ENCODE results near the gene AP1B1.

The AP1B1 gene

DNA sequence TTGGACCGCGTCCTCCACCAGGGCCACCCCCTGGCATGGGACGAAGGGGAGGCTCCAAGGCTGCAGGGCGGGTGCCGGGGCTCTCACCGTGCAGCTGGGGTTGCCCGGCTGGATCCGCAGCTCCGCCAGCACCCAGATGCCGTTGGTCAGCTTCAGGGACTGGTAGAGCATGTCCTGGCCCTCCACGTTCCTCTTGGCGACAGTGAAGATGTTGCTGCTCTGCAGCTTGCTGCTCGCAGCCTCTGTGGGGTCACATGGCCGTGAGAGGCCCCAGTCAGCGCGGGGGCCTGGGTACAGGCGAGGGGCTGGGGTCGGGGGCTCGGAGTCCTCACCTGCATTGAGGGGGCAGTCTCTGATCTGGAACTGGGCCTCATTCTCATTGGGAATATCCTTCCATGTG is 58.1 kb downstream of the AP1B1 start:
- no peak for DNase-seq

DNA sequence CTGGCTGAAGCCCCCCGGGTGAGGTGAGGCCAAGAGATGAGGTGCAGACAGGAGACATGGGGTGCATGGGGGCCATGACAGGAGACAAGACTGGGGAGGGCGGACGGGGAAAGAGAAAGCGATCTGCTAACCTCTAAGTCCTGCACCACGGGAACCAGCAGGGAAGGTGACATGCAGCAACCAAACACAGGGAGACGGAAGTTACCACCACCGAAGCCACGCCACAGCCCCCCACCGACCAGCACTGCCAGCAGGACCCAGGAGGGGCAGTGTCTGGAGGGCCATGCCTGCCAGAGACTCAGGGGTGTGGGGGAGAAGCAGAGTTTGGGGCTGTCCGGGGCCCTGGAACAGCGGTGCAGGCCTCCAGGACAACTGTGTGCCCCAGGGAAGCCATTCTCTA is 58.8 kb downstream of the AP1B1 start:
- no peak for DNase-seq

DNA sequence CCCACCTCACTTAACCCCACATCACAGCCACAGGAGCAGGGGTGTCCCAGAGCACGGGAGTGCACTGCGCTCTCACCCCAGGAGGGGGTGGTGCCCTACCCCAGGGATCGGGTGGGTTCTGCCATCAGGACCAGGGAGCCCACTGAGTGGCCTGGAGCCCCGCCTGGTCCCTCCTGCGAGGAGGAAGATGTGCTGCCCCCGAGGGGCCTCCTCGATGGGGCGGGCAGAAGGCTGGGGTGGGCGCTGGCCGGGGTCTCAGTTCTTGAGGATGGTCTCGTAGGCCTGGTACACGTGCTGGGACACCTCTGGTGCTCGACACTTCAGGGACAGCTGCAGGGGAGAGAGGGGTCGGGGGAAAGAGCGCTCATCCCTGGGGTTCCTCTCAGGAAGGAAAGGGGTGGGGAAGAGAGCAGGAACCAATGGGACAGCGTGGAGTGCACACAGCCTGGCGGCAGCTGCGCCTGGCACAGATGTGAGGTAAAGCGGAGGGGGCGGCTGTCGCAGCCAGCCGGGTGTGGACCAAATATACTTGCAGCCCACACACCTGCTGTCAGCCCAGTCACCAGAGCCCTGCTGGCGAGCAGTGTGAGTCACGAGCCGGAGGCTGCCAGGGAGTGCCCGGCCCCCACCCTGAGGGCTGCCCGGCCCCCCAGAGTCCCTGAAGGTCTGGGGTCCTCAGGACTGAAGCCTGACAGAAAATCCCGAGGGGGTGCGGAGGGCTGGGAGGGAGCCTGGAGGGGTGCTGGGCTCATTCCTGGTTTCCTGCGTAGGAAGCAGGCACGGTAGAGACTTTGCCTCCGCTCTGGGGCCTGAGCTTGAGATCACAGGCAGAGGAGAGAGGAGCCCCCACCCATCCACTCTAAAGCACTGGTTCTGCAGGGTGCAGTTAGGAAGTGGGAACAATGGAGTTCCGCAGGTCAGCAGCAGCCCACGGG is 59.5 kb downstream of the AP1B1 start:
- DNase-seq = no peak

DNA sequence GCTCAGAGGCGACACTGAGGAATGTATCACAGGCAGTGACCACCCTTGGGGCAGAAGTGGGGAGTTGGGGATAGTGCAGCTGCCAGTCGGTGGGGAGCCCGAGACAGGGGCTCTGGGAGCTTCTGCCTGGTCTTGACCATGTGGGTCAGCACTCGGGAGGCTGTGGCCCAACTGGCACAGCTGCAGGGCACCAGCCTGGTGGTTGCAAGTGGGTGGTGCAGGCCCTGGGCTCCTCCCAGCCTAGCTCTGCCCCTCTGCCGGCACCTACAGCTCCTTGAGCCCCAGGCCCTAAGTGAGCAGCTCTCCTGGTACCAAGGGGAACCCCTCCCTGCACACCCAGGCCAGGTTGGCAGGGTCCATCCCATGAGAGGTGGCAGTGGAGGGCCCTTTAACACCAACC is 60.3 kb downstream of the AP1B1 start:
- DNase-seq = no peak

DNA sequence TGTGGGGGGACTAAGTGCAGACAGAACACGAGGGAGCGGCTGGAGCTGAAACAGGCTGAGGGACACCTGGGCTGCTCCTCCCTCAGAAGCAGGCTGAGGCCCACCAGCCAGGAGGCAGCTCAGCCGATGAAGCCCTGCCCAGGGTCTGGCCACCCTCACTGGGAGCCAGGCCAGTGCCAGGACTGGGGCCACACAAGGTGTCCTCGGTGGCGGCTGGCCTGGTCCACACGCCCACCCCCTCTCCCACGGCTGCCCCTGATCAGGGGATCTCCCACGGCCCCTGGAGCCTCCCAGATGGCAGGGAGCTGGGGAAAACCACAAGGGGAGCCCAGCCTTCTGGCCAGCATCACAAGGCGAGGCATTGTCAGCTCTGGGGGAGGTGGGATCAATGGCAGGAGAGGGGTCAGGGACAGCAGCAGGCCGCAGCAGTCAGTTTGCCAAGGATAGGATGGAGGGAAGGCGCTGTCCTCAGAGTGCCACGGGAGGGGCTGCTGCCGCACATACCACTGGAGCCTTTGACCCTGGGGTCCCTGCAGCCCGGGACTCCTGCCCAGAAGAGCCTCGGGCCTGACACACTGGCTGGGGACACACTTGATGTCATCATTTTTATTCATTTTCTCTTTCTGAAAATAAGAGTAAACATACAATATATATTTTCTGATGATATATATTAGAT is 61.1 kb downstream of the AP1B1 start:
- no peak for DNase-seq

DNA sequence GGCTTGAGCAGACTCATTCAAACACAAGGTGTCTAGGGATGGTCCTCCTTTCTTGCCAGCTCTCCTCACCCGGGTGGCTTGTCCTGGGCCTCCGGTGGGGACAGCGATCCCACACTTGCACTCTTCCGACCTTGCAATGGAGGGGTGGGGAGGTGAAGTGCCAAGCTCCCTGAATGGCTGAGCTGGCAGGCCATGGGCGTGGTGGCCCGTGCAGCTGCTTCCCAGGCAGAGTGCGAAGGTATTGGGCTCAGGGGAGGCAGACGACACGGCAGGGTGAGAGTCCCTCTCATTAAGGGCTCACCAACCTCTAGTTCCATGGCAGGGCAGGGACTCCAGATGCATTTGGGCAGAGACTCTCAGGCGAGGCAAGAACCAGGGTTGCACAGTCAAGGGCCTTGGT is 61.9 kb downstream of the AP1B1 start:
- no peak for DNase-seq

DNA sequence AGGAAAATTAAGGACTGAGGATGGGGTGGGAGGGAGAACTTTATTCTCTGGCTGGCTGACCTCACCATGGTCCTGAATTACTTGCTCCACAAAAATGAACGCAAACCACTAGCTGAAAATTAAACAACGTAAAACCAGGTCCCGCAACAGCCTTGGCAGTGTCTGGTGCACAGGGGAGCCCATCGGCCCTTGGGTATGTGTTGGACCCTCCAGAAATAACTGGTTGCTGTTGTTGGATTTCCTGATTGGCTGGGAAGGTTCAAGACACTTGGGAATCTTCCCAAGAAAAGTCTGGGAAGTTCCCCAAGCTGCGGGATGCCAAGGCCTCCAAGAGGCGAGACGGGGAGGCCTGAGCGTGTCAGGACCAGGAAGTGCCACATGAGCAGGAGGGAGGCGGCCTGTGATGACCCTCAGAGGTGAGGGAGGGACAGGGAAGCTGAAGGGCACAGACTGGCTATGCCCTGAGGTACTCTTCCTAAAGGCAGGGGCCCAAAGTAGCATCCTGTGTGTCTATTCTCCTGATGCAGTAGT is 62.5 kb downstream of the AP1B1 start:
- no peak for DNase-seq

DNA sequence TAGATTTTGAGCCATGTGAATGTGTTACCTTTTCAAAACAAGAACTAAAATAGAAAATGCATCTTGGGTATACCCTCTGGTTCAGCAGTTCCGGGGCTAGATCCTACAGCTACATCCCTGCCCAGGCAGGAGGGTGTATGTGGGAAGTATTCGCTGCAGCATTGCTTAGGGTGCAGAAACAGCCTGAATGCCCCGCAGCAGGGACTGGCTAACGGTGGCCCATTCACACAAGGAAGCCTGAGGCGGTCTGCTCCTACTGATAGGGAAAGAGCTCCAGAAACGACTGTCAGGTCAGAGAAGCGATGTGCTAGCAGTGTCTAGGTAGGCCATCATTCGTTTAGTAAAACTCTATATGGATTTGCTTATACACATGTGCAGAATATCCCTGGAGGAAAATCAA is 63.0 kb downstream of the AP1B1 start:
- DNase-seq = no peak

DNA sequence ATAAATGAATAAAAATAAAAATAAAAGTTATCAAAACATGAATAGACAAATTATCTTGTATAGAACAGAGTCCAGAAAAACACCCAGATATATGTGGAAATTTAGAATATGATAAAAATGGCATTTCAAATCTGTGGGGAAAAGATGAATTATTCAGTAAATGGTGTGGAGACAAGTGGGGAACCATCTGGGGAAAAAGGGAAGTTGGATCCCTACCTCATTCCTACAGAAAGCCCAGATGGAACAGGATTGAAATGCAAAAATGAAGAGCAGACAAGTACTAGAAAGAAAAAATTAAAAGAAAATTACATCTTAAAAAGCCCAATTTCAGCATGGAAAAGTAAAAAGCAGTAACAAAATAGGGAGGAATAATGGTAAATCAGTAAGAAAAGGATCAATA is 64.7 kb downstream of the AP1B1 start:
- no peak for DNase-seq

DNA sequence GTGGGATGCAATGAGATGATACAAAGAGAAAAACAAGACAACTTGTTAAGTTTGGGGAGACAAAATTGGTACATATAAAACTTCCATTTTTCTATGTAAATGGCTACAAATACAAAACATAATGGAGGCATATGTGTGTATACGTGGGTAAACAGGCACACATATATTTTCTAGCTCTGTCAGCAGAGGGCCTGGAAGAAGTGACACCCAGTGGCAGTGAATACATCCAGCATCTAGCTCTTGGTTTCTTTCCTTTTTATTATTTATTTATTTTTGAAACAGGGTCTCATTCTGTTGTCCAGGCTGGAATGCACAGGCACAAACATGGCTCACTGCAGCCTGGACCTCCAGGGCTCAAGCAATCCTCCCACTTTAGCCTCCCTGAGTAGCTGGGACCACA is 67.8 kb downstream of the AP1B1 start:
- no peak for DNase-seq

DNA sequence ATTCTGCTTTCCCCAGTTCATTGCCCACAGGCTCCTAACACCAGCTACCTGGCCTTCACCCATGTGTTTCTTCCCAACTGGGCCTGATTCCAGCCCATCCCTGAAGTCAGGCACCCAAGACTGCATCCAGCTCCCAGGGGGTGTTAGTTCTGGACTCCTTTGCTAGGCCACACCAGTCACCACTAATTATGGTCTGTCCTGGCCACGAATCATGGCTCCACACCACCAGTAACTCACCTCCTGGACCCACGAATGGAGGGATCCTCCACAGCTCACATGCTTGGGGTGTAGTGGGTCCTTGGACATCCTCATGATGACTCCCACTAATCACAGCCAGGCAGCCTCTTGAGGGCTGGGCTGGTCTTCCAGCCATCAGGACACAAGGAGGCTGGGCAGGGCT is 69.3 kb downstream of the AP1B1 start:
- no peak for DNase-seq

DNA sequence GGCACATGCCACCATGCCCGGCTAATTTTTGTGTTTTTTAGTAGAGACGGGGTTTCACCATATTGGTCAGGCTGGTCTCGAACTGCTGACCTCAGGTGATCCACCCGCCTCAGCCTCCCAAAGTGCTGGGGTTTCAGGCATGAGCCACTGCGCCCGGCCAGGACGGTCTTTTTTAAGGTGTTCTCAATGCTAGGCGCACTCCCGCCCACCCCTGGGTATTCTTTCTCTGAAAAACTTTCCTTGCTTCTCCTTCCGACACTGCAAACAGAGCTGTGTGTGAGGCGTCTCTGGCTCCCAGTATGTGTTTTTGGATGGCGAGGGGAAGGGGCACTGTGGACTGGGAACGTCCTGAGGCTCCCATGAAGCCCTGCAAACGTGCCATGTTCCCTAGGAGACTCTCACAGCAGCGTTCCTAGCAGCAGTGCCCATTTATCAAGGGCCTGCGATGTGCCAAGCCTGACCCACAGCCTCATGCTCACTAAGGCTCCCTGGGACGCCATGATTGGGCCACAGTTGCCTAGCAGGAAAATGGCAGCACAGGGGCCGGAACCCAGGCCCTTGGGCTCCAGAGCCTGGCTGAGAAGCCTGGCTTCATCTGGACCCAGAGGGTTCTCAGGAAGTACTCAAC is 70.4 kb downstream of the AP1B1 start:
- no peak for DNase-seq

DNA sequence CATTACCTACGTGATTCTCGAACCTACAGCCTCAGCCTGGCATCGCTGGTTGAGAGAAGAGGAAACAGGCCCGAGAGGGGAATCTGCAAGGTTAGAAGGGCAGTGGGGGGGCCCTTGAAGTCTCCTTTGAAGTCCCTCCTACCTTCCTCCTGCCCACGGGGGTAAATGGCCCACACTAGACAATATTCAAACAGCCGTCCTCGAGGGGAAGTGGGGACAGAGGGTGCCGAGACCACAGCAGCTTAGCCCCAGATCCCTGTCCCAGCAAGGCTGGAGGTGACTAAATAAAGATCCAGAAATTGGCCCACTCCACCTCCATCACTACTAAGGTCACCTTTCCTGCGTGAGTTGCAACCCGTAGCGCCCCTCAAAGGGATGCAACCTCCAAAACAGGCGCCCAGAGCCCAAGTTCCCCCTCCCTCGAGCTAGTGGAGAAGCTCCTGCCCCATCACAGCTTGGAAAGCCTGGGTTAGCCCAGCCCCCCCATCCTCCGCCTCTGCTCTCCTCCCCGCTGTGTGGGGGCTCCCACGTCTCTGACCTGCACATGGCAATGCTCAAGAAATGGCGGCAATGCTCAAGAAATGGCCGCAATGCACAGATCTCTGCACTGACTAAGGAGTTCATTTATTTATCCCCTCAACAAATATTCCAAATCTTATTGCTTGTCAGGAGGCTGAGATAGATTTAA is 72.1 kb downstream of the AP1B1 start:
- no peak for DNase-seq

DNA sequence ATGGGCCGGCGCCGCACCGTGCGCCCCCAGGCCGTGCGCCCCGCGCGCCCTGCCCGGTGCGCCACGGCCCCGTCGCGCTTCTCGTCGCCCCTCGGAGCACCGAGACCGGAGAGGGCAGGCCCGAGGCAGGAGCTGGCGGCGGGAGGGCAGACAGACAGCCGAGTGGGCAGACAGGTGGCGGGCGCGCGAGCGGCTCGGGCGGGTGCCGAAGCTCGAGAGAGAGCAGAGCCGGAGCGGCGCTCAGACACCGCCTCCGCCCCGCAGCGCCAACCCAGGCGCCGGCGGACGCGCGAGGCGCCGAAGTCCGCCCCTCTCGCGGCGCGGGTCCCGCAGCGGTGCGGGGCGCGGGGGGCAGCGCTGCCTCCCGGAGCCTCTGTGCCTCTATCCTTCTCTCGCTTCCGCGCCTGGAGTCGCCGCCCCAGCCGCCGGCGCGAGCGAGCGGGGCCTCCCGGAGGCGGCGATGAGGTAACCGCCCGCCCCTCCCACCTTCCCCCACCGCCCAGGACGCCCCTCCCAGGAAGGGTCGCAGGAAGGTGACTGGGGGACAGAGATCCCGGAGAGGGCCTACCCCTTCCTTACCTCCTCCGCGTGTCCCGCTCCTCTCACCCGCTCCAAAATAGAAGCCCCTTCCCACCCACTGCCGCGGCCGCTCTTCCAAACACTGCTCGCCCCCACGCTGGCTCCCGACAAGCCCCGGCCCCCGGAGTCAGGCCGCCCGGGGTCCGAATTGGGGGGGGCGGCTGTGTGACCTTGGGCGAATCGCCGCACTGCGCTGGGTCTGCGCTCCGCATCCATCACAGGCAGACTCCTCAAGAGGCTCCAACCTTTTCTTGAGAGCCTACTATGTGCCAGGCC is 72.9 kb downstream of the AP1B1 start, which contains the start of gene RASL10A:
Gene RASL10A (minus strand): TSS at position 412 of the 855 bp plus-strand sequence. CDS start 451 bp downstream, outside the sequence.
- no peak for DNase-seq

DNA sequence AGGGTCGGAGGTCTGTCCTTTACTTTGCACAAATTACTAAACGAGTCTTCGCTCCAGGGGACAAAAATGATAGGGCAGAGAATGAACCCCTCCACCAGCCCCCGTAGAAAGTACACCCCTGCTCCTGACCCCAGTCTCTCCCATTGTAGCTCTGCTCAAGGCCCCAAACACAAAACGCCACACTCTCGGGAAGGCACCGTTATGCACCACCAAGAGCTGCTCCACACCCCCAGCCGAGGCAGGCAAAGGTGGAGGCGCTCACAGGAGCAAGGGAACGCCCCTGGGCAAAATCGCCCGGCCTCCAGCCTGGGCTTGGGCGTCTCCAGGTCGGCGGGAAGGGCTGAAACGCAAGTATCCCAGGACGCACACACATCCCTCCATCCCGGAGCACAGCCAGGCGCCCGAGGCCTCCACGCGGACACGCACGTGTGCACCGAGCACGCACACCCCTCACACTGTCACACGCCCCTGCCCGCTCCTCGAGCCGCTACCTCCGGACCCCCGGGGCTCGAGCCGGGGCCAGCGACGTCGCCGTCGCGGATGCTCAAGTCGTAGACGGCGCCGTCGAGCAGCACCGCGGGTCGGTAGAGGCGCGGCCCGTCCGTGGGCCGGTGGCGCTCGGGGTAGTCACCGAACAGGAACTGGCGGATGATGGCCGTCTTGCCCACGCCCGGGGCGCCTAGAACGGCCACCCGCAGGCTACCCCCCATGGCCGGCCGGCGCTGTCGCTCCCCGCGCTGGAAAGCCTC is 73.7 kb downstream of the AP1B1 start:
- no peak for DNase-seq

DNA sequence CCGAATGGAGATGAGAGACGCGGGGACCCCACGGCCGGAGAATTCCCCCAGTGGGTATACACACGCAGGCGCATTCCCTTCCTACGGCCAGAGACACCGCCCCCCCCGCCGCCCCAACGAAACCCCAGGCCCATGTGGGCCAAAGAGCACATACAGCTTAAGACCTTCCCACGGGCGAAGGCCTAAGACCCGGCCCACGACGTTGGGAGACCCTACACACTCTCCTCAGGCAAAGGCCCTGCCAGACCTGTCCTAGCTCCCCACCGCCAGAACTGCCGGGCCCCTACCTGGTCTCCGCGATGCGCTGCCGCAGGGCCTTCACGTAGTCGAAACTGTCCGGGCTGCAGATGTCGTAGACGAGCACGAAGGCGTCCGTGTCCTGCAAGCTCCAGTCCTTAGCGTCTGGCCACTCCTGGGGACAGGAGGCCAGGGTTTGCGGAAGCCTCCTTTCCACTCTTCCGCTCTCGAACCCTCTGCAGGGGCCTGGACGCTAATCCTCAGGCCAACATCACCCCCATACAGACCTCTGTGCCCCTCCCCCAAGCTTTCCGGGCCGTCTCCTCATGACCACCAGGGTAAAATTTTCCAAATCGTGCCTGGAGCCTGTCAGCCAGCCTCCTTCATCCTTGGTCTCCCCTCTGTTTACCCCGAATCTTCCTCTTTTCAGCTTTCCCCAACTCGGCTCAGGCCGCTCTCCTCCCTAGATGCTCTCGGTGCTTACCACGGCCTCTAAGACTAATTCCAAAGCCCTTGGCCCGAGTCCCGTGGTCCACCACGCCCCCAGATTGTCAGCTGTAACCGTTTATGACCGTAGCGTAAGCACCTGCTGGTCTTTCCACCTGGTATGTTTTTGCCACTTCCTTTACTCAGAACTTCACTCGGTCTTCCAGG is 74.5 kb downstream of the AP1B1 start:
- DNase-seq = no peak

DNA sequence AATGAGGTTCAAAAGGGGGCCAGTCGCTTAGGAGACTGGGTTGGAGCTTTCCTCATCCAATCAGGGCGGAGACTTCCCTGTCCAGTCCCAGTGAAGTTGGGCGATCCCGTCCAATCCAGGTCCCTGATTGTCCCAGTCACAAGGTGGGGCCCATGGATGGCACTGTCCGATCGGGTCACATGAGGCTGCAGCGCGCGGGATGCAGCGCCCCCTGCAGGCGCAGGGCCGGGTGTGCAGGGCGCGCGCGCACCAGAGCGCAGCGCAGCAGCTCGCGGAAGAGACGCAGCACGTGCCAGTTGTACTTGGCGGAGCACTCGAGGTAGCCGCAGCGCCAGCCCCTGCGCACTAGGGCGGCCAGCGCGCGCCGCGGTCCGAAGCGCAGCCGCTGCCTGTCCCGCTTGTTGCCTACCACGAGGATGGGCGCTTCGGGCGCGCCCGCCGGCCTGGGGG is 75.2 kb downstream of the AP1B1 start:
- no peak for DNase-seq

DNA sequence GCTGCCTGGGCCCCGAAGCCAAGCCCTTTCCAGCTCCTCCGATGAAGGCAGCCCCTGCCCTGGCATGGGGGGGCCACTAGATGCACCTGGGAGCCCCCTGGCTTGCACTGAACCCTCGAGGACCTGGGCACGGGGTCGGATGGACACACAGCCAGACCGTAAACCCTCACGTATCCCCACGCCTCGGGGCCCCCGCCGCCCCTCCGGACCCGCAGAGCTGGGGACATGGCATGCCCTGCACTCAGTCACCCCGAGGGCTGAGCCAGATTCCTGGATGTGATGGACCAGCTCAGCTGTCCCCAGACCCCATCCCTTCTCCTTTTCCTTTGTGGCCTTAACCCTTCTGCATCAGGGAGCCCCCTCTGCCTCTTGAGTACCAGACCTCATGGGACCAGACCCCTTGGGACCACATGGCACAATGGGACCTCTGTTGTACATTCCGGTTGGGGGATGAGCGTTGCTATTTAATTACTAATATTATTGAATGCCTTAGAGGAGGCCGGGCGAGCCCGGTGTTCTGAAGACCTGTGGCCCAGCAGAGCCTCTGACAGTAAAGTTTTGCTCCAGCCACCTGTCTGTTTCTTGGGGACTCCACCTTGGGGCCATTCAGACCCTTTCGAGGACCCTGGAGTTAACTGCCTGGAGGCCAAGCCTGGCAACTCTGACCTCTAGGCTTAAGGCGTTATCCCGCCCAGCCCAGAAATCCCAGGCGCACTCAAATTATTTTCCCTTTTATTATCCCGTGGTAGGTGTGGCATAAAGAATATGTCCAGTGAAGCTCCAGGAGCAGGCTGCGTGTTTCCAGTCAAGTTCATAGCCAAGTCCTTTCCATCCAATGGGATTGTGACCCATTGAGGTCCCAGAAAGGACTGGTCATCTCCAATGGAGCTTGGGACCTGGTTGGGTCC is 75.9 kb downstream of the AP1B1 start:
- no peak for DNase-seq
